NCI-H1436 treated with DMSO at 0.1 percent for 48 hours (cell line): ENCODE results near the gene RUNX3.

Experiments
- DNase-seq: peaks from one replicate; lab custom pipeline; 2025; lab: John Stamatoyannopoulos, UW

RUNX3 gene

GRCh38 chr1:24963099-24963872 is 33.2 kb upstream of the RUNX3 start:
- no peak for DNase-seq

DNA sequence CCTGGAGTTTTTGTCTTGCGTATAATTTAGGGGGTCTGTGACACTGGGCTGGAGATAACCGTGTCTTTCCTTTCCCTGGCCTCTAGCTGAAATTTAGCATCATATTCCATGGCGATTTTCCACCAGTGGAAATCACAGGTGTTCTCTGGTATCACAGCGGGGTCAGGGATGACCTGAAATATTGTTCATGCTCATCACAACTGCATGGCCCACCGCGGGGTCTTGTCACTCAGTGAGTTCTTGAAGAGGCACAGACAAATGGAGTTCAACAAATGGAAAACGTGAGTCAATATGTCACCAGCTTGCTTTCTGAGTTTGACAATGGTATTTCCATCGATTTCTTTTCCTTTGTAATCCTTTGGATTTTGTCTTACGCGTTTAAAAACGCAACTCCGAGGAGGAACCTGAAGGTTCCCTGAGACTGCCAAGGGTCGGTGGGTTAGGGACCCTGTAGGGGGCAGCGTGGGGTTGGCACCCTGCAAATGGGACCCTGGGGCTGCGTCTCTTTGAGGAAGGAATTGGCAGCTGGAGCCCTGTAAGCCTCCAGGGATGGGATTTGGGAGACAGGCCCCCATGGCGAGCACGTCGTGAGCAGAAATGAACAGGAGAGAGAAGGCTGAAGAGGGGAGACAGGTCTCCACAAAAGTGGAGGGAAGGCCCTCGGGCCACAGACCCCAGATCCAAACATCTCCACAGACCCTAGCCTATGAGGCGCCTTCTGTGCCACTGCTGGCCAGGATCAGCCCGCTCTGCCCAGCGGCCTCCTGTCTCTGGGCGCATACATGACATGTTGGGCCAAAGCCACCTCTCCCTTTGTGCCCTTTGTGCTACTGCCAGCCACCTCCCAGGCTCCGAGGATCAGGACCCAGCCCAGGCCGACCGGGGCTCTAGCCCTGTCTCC is 32.1 kb upstream of the RUNX3 start:
- no peak for DNase-seq

GRCh38 chr1:24961334-24961733 is 31.3 kb upstream of the RUNX3 start:
- no peak for DNase-seq

GRCh38 chr1:24960071-24960801 is 30.2 kb upstream of the RUNX3 start:
- DNase-seq: no peak

DNA sequence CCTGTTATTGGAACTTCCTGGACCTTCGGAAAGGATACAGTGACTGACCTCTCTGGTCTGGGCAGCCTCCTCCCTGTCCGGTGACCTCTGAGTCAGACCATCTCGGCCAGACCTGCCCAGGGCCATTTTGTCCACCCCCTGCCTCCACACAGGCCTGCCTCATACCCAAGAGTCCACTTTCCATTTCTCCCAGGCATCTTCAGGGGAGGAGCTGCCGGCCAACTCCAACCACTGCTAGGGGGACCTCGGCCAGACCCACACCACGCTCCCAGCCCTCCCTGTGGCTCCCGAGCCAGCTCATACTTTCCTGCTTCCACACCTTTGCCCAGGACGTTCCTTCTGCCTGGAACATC is 29.5 kb upstream of the RUNX3 start:
- DNase-seq: no peak

DNA sequence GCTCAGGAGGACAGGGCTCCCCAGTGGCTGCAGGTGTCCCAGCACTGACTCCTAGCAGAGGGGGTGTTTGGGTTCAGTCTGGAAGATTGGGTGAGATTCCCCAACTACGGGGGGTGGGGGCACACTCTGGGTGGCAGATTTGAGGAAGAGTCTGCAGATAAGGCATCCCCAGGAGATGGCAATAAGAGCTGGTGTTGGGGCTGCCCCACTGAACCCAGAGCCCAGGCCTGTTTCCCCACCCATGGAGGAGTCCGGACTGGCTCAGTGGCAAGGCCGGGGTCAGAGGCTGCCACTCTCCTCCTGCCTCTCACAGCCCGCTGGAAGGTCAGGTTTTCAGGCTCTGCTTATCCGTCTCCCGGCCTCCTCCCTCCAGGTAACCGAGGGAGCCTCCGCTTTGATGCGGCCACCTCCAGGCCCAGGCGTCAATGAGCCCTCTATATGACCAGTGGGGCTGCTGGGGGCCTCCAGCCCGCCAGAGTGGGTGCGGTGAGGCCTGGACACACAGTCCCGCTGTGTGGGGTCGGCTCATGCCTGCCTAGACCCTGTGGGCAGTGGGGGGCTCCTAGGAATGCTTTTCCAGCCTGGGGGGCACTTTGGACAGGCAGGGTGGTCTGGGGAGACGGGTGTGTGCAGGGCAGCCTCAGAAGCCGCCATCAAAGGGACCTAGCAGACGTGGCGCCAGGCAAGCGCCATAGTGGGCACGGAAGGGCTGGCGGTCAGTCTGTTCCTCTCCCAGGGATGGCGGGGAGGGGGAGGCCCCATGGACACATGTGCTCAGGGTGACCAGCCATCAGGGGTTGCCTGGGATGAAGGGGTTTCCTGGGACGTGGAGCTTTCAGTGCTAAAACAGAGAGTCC is 28.9 kb upstream of the RUNX3 start:
- no peak for DNase-seq

GRCh38 chr1:24957808-24958752 is 28.0 kb upstream of the RUNX3 start:
- DNase-seq: no peak

- DNase-seq: no peak
Measured at GRCh38 chr1:24957016-24957807, 27.1 kb upstream of the RUNX3 start.

DNA sequence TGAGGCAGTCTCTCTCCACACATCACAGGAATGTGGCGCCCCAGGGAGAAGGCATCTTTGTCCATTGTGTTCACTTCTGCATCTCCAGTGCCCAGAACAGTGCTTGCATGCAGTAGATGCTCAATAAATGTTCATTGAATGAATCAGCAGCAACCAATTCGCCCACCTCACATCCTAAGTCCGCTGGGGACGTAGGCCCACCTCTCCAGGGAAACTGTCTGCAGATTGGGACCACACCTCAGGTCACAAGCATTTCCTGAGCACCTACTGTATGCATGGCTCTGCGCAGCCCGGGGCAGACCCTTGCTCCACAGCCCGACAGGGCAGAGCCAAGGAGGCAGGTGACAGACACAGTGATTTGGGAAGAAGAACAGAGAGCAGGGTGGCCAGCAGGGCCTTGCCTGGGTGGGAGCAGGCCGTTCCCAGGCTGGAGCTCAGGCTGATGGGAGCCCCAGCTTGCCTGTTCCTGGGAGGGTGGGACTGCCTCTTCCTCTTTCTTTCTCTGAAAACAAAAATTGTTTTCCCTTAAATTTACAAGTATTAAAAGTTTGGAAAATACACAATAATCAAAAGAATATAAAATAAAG is 25.8 kb upstream of the RUNX3 start:
- no peak for DNase-seq

DNA sequence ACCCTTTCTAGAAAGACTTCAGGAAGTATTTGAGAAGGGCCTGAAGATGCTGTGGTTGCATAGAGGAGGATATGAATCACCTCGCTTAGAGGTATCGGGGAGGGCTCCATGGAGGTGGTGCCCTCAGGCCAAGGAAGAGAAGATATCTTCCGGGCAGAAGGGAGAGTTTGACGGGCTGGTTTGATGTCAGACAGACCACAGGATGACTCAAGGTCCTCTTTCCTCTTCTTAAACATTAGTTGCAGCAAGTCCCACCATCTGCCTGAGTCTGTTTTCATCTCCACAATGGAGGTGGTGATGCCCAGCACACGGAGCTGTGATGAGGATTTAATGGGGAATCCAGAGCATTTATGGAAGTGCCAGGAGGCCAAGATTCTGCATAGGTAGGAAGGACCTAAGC is 25.1 kb upstream of the RUNX3 start:
- no peak for DNase-seq

GRCh38 chr1:24954631-24955030 is 24.6 kb upstream of the RUNX3 start:
- no peak for DNase-seq

DNA sequence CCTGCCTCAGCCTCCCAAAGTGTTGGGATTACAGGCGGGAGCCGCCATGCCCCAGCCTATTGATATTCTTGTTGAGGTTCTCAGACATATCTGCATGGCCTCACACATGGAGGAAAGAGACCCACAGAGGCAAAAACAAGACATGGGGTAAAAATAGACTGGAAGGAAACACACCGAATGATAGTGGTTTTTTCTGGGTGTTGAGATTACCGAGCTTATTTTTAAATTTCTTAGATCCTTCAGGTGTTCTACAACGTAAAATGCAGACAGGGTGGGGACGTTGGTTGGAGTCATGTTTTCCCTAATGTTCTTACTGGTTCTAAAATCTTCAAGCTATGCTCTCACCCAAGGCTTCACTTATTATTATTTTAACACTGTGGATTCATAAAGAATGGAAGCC is 23.9 kb upstream of the RUNX3 start:
- DNase-seq: no peak

GRCh38 chr1:24952413-24952841 is 22.4 kb upstream of the RUNX3 start:
- DNase-seq: no peak

GRCh38 chr1:24951810-24952412 is 21.8 kb upstream of the RUNX3 start:
- DNase-seq: no peak

GRCh38 chr1:24951337-24951736 is 21.3 kb upstream of the RUNX3 start:
- DNase-seq: no peak

DNA sequence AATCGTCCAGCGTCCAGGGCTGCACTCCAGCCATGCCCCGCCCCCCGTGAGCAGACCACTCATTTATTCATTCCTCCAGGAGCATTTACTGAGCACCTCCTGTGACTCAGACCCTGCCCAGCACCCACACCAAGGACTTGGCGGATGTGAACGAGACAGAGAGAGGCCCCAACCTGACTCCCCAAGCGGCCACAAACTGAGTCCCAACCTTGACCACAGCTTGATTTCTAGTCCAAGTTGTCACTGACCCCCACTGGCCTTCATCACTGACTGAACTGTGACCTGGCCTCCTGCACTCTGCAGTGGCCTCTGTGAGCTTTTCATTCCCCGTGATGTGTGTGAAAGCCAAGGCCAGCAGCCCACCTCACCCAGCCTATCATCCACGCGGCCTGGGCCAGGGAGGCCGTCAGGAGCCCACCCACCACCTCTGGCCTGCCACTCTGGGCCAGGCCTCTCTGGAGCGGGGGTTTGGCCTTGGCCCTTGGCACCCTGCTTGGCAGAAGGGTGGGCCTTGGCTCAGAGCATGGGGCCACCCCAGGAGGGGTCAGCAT is 19.3 kb upstream of the RUNX3 start:
- no peak for DNase-seq

DNA sequence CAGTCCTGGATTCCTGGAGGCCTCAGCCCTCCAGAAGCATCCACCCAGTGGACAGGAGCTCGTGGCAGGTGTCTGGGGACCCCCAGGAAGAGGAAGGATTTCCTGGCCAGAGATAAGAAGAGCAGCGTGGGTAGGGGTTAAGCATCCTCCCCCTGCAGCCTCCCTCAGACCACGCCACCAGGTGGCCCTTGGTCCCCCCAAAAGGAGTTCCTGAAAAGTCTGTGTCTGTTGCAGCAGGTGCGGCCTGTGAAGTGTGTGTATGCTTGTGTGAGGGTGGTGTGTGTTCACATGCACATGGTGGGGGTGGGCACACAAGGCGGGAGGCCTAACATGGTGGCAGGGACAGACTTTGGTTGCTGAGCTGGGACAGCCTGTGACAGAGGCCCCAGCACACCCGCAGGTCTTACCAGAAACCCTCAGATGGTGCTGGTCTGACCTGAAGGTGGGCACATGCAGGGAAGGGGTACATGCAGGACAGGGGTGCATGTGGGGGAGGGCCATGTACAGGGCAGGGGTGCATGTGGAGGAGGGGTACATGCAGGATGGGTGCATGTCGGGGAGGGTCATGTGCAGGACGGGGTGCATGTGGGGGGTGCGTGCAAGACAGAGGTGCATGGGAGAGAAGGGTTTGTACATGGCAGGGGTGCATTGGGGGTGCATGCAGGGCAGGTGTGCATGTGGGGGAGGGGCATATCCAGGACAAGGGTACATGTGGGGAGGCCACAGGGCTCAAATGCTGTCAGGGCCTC is 18.2 kb upstream of the RUNX3 start:
- DNase-seq: no peak
